IMR-90 (cell line): ENCODE data around the gene NUP210. TPM values are rescaled to one million over a fixed set of nuclear protein-coding genes. Genes with fewer than 3 reads are reported as not detected.
A peak's percentile ranks its signal among the peaks of the same experiment; 100 is the strongest.

Experiments
- ATAC-seq: fragments of 200-7000 bp; cut with Tn5 transposase; 2 replicates; pipeline ENCODE4 v1.9.1; 2020; ENCODE audit warnings: low read depth, mild to moderate bottlenecking, moderate library complexity
- BruUV-seq: library from RNA; stranded (reverse); fragments of 400-500 nt; replicated peaks from 2 replicates; lab custom pipeline; 2021; lab: Mats Ljungman, UMichigan
- CTCF ChIA-PET: fragments of 300-600 bp; formaldehyde crosslinking; extraction: SDS; loops from one replicate; lab custom pipeline; 2021; ENCODE audit warnings: antibody characterized with exemption; lab: Yijun Ruan, JAX
- POLR2A ChIA-PET: fragments of 300-600 bp; sonication (Branson Sonifier 250); formaldehyde crosslinking; loops from one replicate; lab custom pipeline; 2022; ENCODE audit warnings: antibody characterized with exemption; ENCODE audit not compliant: unreplicated experiment; lab: Charles Lee
- DNase-seq: peaks from one replicate; pipeline ENCODE4 v3.0.0; 2013
- H2AFZ ChIP-seq: replicated peaks from 2 replicates; pipeline ENCODE3; 2013; ENCODE audit warnings: low read length, mild to moderate bottlenecking; ENCODE audit not compliant: poor library complexity
- H2AK5ac ChIP-seq: 2 replicates; pipeline ENCODE4 v1.6.1; 2013; ENCODE audit warnings: low read depth, low read length, inconsistent platforms
- H2AK9ac ChIP-seq: replicated peaks from 2 replicates; pipeline ENCODE3; 2013; ENCODE audit warnings: mild to moderate bottlenecking, low read depth, low read length, moderate library complexity; ENCODE audit not compliant: poor library complexity
- H2BK120ac ChIP-seq: 2 replicates; pipeline ENCODE4 v1.6.1; 2013; ENCODE audit warnings: low read depth, low read length, inconsistent platforms
- H2BK15ac ChIP-seq: 3 replicates; pipeline ENCODE4 v1.6.1; 2013; ENCODE audit warnings: low read depth, low read length, inconsistent platforms
- H2BK20ac ChIP-seq: 2 replicates; pipeline ENCODE4 v1.6.1; 2013; ENCODE audit warnings: low read depth, mild to moderate bottlenecking, inconsistent platforms, low read length, moderate library complexity
- H2BK5ac ChIP-seq: 2 replicates; pipeline ENCODE4 v1.6.1; 2013; ENCODE audit warnings: mild to moderate bottlenecking, low read depth, low read length, inconsistent platforms; ENCODE audit not compliant: poor library complexity, severe bottlenecking
- H3K14ac ChIP-seq: replicated peaks from 2 replicates; pipeline ENCODE4 v1.6.1; 2013; ENCODE audit warnings: low read depth, low read length, inconsistent platforms
- H3K18ac ChIP-seq: 2 replicates; pipeline ENCODE4 v1.6.1; 2013; ENCODE audit warnings: low read depth, low read length, control low read depth
- H3K23ac ChIP-seq: 2 replicates; pipeline ENCODE4 v1.6.1; 2013; ENCODE audit warnings: low read depth, low read length, inconsistent platforms
- H3K27ac ChIP-seq: 2 replicates; pipeline ENCODE4 v1.5.1; 2013; ENCODE audit warnings: mild to moderate bottlenecking, control low read depth, low read length; ENCODE audit not compliant: insufficient read depth
- H3K27me3 ChIP-seq: 2 replicates; pipeline ENCODE4 v1.6.1; 2013; ENCODE audit warnings: low read length; ENCODE audit not compliant: control insufficient read depth, insufficient read depth
- H3K36me3 ChIP-seq: 2 replicates; pipeline ENCODE4 v1.6.1; 2013; ENCODE audit warnings: low read length, mixed read lengths; ENCODE audit not compliant: control insufficient read depth, insufficient read depth
- H3K4ac ChIP-seq: 2 replicates; pipeline ENCODE4 v1.6.1; 2013; ENCODE audit warnings: low read depth, low read length, inconsistent platforms
- H3K4me1 ChIP-seq: 2 replicates; pipeline ENCODE4 v1.6.1; 2013; ENCODE audit warnings: low read length, mixed read lengths; ENCODE audit not compliant: control insufficient read depth, insufficient read depth
- H3K4me2 ChIP-seq: 2 replicates; pipeline ENCODE4 v1.6.1; 2013; ENCODE audit warnings: low read depth, mild to moderate bottlenecking, control low read depth, low read length, moderate library complexity
- H3K4me3 ChIP-seq: 2 replicates; pipeline ENCODE4 v1.5.1; 2013; ENCODE audit warnings: low read depth, mild to moderate bottlenecking, control low read depth, low read length, moderate library complexity; ENCODE audit not compliant: insufficient read depth
- H3K56ac ChIP-seq: 2 replicates; pipeline ENCODE4 v1.6.1; 2013; ENCODE audit warnings: low read length, inconsistent platforms; ENCODE audit not compliant: insufficient read depth; ENCODE audit errors: extremely low read depth
- H3K79me1 ChIP-seq, 2 experiments: 2 replicates each; pipeline ENCODE4 v1.6.1; 2013; ENCODE audit warnings: low read length in 2 of 2, inconsistent platforms in 1 of 2, low read depth in 1 of 2
- H3K9ac ChIP-seq: 2 replicates; pipeline ENCODE4 v1.6.1; 2013; ENCODE audit warnings: low read depth, low read length, control low read depth
- H3K9me1 ChIP-seq: 2 replicates; pipeline ENCODE4 v1.6.1; 2013; ENCODE audit warnings: low read length, inconsistent platforms; ENCODE audit not compliant: insufficient read depth
- H3K9me3 ChIP-seq: 2 replicates; pipeline ENCODE4 v1.6.1; 2013; ENCODE audit warnings: low read length; ENCODE audit not compliant: control insufficient read depth, insufficient read depth
- H4K20me1 ChIP-seq: 2 replicates; pipeline ENCODE4 v1.6.1; 2013; ENCODE audit warnings: low read length, inconsistent platforms; ENCODE audit not compliant: insufficient read depth
- H4K5ac ChIP-seq: 2 replicates; pipeline ENCODE4 v1.6.1; 2013; ENCODE audit warnings: mild to moderate bottlenecking, low read depth, low read length, control low read depth
- H4K8ac ChIP-seq, 2 experiments: 2 replicates each; pipeline ENCODE4 v1.6.1; 2013; ENCODE audit warnings: low read depth in 2 of 2, low read length in 2 of 2, control low read depth in 1 of 2, inconsistent platforms in 1 of 2
- H4K91ac ChIP-seq: 2 replicates; pipeline ENCODE4 v1.6.1; 2013; ENCODE audit warnings: low read depth, low read length, inconsistent platforms; ENCODE audit not compliant: insufficient read depth
- MAZ ChIP-seq: IDR thresholded peaks from 2 replicates; pipeline ENCODE4 v1.6.1; 2012; ENCODE audit warnings: low read depth, mild to moderate bottlenecking, low read length, improper control_type of control experiment, moderate library complexity, borderline replicate concordance
- RAD21 ChIP-seq: IDR thresholded peaks from 2 replicates; pipeline ENCODE4 v1.6.1; 2012; ENCODE audit warnings: low read length, improper control_type of control experiment
- SMC3 ChIP-seq: fragments of 150-350 bp; IDR thresholded peaks from 2 replicates; pipeline ENCODE4 v1.6.1; 2016; ENCODE audit warnings: low read depth, mild to moderate bottlenecking, antibody characterized with exemption, low read length, moderate library complexity
- WGBS, 2 experiments: methylation state at CpG; one replicate each; pipeline versions ENCODE4 v1.1.5 to v1.1.7; 2013; ENCODE audit warnings: missing lambda C conversion rate in 2 of 2; ENCODE audit not compliant: insufficient read length in 1 of 2; ENCODE audit errors: extremely low coverage in 2 of 2; 5-methylcytosine and 5-hydroxymethylcytosine counted together
- dilution Hi-C: fragments of 300-500 bp; cut with HindIII; formaldehyde crosslinking; loops from one replicate; pipeline ENCODE4 v1.14.3; 2018; ENCODE audit warnings: low sequenced_read_pairs; ENCODE audit not compliant: unreplicated experiment
- in situ Hi-C: fragments of 300-500 bp; cut with MboI; formaldehyde crosslinking; loops from 3 replicates; pipeline ENCODE4 v1.14.3; 2019; ENCODE audit warnings: low sequenced_read_pairs, inconsistent platforms, mixed read lengths
- intact Hi-C: fragments of 100-400 bp; cut with micrococcal nuclease; formaldehyde crosslinking; loops from 2 replicates; pipeline ENCODE4 v1.10.0; 2022
- polyA plus RNA-seq, 3 experiments: library from polyadenylated mRNA; depleted of rRNA; stranded (reverse); fragments of >200 nt; gene quantifications; 2 replicates each; pipeline ENCODE4 v1.2.3, GENCODE V29; 2012; ENCODE audit warnings: low replicate concordance in 1 of 3
- total RNA-seq: library from RNA; depleted of rRNA; stranded (reverse); fragments of >200 nt; gene quantifications from 2 replicates; pipeline ENCODE4 v1.2.3, GENCODE V29; 2012
- TF ChIP-seq, protein P1 (sequence below): conservative IDR thresholded peaks from 2 replicates; pipeline ENCODE4 v1.5.1; 2012; ENCODE audit warnings: mild to moderate bottlenecking, low read depth, low read length, improper control_type of control experiment

NUP210 gene
- total and polyA plus RNA-seq, 2 of the 4 experiments (the other 2 are of a cell fraction) = under 0.01 to 0.03 TPM

DNA sequence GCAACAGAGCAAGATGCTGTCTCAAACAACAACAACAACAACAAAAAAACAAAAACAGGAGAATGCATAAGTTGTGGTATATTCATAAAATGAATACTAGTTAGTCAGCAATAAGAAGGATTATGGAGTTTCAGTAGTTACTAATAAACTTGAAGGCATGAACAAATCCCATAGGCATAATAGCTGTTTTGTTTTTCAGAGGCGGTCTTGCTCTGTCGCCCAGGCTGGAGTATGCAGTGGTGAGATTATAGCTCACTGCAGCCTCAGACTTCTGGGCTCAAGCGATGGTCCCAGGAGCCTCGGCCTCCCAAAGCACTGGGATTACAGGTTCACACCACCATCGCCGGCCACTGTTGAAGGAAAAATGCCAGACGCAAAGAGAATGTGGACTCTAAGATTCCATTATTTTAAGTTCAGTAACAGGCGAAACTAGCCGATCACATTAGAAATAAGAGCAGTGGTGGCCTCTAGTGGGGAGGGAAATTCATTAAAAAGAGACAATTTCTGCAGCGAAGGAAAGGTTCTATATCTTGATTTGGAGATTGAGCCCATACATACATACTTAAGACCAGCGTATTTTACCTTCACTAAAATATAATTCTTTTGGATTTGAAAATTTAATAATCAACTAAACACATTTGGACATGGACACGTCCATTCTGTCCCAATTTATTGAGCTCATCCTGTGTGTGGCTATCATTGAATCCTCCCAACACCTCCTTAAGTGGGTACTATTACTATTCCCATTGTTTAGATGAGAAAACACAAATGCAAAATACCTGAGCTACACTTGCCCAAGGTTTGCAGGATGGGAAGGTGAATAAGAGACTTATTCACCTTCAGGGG is 32.6 kb upstream of the NUP210 start:
- no peak overlapping the region for H4K8ac ChIP-seq
- H2BK20ac ChIP-seq = no peak overlapping the region
- ChIA-PET CTCF (interaction anchor here (0.6 to 2.5 kb wide), 8 partner anchors 29 to 1647 kb away, joined by 3 to 18 read pairs (median 3); no protein-coding TSS in a partner anchor), POLR2A (no interaction called here)
- TF ChIP-seq SMC3 (peak; percentile 60), RAD21 (peak; percentile 70), MAZ (no peak)
- TF ChIP-seq, protein P1, sequence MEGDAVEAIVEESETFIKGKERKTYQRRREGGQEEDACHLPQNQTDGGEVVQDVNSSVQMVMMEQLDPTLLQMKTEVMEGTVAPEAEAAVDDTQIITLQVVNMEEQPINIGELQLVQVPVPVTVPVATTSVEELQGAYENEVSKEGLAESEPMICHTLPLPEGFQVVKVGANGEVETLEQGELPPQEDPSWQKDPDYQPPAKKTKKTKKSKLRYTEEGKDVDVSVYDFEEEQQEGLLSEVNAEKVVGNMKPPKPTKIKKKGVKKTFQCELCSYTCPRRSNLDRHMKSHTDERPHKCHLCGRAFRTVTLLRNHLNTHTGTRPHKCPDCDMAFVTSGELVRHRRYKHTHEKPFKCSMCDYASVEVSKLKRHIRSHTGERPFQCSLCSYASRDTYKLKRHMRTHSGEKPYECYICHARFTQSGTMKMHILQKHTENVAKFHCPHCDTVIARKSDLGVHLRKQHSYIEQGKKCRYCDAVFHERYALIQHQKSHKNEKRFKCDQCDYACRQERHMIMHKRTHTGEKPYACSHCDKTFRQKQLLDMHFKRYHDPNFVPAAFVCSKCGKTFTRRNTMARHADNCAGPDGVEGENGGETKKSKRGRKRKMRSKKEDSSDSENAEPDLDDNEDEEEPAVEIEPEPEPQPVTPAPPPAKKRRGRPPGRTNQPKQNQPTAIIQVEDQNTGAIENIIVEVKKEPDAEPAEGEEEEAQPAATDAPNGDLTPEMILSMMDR = peak; percentile 66
- H3K56ac ChIP-seq = no peak overlapping the region
- no peak overlapping the region for H3K4ac ChIP-seq
- H3K4me1 ChIP-seq = peaks cover 3% of the 10 kb centered on the region; the same call in 1 of the 2 replicates
- no TSS peak for BruUV-seq
- no peak overlapping the region for H3K9ac ChIP-seq
- H2BK5ac ChIP-seq = no peak overlapping the region
- no peak overlapping the region for H3K4me3 ChIP-seq
- H3K23ac ChIP-seq = no peak overlapping the region
- H2AK9ac ChIP-seq = no peak overlapping the region
- intact Hi-C loops = loop anchor here (1.0 to 10.0 kb wide), 2 partner anchors 148 to 360 kb away; no protein-coding TSS in a partner anchor
- no peaks in the 10 kb centered on the region for H3K36me3 ChIP-seq
- no peak overlapping the region for H3K14ac ChIP-seq
- H2AK5ac ChIP-seq = no peak overlapping the region
- H3K18ac ChIP-seq = no peak overlapping the region
- H4K91ac ChIP-seq = no peak overlapping the region
- dilution Hi-C loops = no loop called here
- H4K5ac ChIP-seq = no peak overlapping the region
- H3K27me3 ChIP-seq = peaks cover 3% of the 10 kb centered on the region; the same call in 1 of the 2 replicates
- no peak overlapping the region for H2BK15ac ChIP-seq
- no peaks in the 10 kb centered on the region for H3K9me3 ChIP-seq
- in situ Hi-C loops = loop anchor here (5.0 kb wide), 1 partner anchor 360 kb away; no protein-coding TSS in a partner anchor
- no peaks in the 10 kb centered on the region for H4K20me1 ChIP-seq
- ATAC-seq (peak; percentile 43; the same call in 1 of the 2 replicates), DNase-seq (peak; percentile 53)
- no peak overlapping the region for H2BK120ac ChIP-seq
- peak overlapping the region; percentile 81 for H2AFZ ChIP-seq
- peak overlapping the region; percentile 9; the same call in 1 of the 2 replicates for H3K4me2 ChIP-seq
- no peak overlapping the region for H3K27ac ChIP-seq
- WGBS, 2 experiments = no CpG with 5 or more reads among the region's 12 CpGs
- no peaks in the 10 kb centered on the region for H3K79me1 ChIP-seq
- no peaks in the 10 kb centered on the region for H3K9me1 ChIP-seq
